Kidney epithelial cell (primary cell): ENCODE data around the gene CABP7. TPM values are rescaled to one million over a fixed set of nuclear protein-coding genes. Genes with fewer than 3 reads are reported as not detected.

Experiments
- DNase-seq: peaks from one replicate; pipeline ENCODE4 v3.0.0-alpha.2; 2010; ENCODE audit warnings: low read depth
- H3K27me3 ChIP-seq: 2 replicates; pipeline ENCODE4 v1.6.0; 2011; ENCODE audit warnings: low read length; ENCODE audit not compliant: control insufficient read depth, insufficient read depth
- H3K36me3 ChIP-seq: 2 replicates; pipeline ENCODE4 v1.5.1; 2011; ENCODE audit warnings: low read length; ENCODE audit not compliant: control insufficient read depth, insufficient read depth
- H3K4me3 ChIP-seq: 2 replicates; pipeline ENCODE4 v1.5.1; 2011; ENCODE audit warnings: low read depth, mild to moderate bottlenecking, control low read depth, low read length
- CTCF ChIP-seq: IDR thresholded peaks from 2 replicates; pipeline ENCODE4 v1.5.1; 2011; ENCODE audit warnings: mild to moderate bottlenecking, moderate library complexity, low read length, control low read depth, inconsistent platforms; ENCODE audit not compliant: insufficient read depth, poor library complexity, severe bottlenecking
- total RNA-seq: library from RNA; depleted of rRNA; stranded (reverse); fragments of >200 nt; gene quantifications from 2 replicates; pipeline ENCODE4 v1.2.3, GENCODE V29; 2015

Gene CABP7
- total RNA-seq, 1 donor from 2014 or later, result not detected

GRCh38 chr22:29733362-29734201 is 13.8 kb downstream of the CABP7 start:
- no peak for DNase-seq
- no peak for TF ChIP-seq CTCF
- H3K27me3 ChIP-seq, result no peaks in the 10 kb centered on the region

GRCh38 chr22:29734406-29734805 is 14.6 kb downstream of the CABP7 start:
- DNase-seq, result no peak
- Histone ChIP-seq H3K36me3 (no peaks in the 10 kb centered on the region), H3K27me3 (no peaks in the 10 kb centered on the region), H3K4me3 (no peak overlapping the region)
- TF ChIP-seq CTCF, result no peak

More at GRCh38 chr22:29733362-29734201, 13.8 kb downstream of the CABP7 start:
- no peak overlapping the region for H3K4me3 ChIP-seq
- H3K36me3 ChIP-seq, result no peaks in the 10 kb centered on the region

- Histone ChIP-seq H3K4me3 (no peak overlapping the region), H3K27me3 (no peaks in the 10 kb centered on the region), H3K36me3 (no peaks in the 10 kb centered on the region)
- no peak for DNase-seq
- TF ChIP-seq CTCF, result no peak
These were observed 15.0 kb downstream of the CABP7 start for GRCh38 chr22:29734838-29735237.

- DNase-seq, result no peak
- Histone ChIP-seq H3K4me3 (no peak overlapping the region), H3K36me3 (no peaks in the 10 kb centered on the region), H3K27me3 (no peaks in the 10 kb centered on the region)
- TF ChIP-seq CTCF, result no peak
These were observed 15.6 kb downstream of the CABP7 start for GRCh38 chr22:29735416-29735815.

- H3K4me3 ChIP-seq, result no peak overlapping the region
- TF ChIP-seq CTCF, result no peak
- H3K36me3 ChIP-seq, result no peaks in the 10 kb centered on the region
- no peaks in the 10 kb centered on the region for H3K27me3 ChIP-seq
- DNase-seq, result no peak
These were observed 17.7 kb downstream of the CABP7 start for GRCh38 chr22:29737251-29738117.
